Kidney capillary endothelial cell (primary cell): Measurements from ENCODE around the gene SIRT5.
A peak's percentile ranks its signal among the peaks of the same experiment; 100 is the strongest.

Experiments
- DNase-seq: peaks from one replicate; pipeline ENCODE4 v3.0.0-alpha.2; 2018; ENCODE audit warnings: low spot score

Gene SIRT5

DNA sequence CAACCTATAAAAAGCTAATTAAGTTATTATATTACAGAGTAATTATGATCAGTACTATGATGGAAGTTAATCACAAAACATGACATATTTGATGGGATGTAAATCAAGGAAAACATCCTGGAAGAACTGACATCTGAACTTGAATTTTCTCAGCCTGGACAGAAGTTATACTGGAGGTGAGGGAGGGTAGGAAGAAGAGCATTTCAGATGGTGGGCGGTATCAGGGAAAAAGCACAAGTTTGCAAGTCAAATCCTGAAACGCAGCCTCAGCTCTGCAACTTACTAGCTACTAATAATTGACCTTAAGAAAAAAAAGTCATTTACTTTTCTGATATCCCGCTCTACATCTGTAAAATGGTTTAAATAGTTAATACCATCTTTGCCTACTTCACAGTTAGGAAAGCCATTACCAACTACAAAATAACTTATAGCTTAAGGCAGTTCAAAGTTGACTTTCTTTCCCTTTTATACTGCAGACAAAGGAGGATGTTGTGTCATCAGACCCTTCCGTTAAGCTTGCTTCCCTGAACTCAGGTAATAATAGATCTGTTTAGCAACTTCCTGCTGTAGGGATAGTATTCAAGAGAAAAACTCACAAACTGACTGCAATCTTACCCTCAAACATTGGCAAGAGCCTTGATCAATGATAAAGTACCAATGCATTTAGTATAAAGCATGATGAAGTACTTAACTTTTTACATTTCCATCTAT is 61.7 kb downstream of the SIRT5 start:
- DNase-seq = peak; percentile 82

DNA sequence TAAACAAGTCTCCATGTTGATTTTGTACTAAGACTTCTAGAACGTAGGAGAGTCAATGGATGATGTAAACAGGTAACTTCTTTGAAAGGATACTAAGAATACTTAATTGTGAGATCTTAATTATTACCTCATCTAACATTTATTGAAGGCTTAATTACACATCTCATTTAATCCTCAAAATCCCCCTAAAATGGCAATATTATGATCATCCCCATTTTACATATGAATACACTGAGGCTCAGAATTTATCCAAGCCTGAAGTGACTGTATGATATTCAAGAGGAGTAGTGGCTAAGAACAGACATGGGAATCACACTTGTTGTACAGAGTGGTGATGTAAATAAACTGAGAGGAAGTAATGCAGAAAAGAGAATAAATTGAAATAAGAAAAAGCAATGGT is 63.6 kb downstream of the SIRT5 start:
- no peak for DNase-seq

DNA sequence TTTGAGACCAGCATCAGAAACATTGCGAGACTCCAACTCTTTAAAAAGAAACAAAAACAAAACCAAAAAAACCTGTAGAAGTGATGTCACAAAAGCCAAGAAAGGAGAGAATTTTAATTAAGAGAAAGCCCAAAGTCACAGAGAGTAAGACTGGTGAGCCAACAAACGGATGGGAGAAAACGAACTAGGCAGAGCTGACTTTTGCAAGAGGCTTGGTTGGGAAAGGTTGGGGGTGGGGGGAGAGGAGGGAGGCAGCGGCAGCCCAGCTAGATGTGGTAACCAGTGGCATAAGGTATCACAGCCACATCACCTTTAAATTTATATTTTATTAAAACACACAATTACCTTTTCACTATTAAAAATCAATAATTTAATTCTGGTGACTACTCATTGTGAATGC is 64.2 kb downstream of the SIRT5 start:
- no peak for DNase-seq

DNA sequence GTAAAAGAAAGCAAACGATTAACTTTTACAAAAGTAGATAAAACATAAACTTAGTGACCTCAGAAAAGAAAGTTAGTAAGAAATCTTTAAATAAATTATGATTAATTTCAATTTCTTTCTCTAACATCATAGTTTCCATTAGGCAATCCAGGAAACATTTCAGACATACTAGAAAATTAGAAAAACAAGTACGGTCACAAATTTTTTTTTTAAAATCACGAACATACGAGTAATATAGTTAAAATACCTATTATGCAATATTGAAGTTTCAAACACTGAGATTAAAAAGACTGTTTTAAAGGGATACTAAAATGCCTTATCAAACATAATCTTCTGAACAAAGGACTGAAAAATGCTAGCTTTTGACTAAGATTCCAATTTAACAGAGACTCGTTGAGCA is 66.9 kb downstream of the SIRT5 start:
- DNase-seq = no peak

DNA sequence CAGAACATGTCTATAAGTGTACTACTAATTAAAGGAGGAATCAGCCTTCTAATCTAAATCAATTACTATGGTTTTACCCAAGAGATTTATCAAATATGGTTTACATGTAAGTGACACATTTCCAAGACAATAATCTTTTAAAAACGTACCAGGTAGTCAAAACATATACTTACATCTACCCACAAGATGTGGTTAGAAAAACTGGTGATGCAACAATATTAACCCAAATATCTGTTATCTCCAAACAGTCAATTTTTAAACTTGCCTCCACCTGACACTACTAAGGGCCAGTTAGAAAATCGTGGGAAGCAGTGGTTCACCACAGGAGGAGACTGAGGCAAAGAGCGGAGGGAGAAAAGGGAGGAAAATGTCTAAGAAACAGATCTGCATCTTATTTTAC is 68.7 kb downstream of the SIRT5 start:
- no peak for DNase-seq

DNA sequence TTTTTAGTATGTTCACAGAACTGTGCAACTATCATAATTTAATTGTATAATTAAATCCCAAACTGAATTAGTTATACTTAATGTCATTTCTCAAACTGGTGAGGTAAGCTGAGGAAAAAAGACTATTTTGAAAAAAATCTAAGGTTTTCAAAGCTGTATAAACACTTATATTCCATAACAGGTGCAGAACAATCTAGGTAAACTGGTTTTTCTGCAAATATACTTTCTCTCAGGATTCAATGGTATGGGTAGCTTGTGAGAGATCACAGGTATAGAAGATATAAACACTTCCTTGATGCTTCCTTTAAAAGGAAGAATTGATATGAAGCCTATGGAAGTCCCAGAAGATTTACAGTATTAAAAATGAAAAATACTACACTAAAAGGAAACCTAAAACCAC is 74.4 kb downstream of the SIRT5 start:
- DNase-seq = no peak

DNA sequence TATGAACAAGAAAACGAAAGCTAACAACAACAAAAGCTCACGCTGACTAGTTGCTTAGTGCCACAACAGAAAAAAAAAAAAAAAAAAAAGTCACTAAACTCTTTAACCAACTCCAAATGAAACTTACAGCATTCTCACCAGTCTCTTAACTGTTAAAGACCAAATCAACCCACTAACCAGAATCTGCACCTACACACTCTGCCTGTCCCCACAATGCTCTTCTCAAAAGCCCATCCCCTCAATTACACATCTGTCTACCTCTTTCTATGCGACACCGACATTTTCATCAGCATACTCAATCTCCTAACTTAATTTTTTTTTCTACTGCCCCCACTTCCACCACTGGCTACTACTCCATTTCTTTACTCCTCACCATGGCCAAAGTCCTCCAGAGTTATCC is 75.0 kb downstream of the SIRT5 start:
- DNase-seq = no peak

DNA sequence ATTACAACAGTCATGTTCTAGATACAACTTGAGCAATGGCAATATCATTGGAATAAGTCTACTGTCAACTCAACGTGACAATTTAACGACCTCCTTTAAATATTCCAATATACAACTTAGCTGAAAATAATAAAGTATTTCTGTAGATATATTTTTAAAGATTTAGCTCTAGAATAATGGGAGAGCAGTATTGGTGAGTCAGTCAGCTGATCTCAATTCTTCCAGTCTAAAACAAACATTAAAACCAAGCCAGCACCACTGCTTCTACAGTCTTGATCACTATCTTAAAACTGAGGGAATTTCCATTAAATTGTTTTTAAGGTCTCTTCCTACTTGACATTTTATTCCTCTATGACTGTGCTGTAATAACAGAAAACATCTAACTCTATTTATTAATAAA is 78.9 kb downstream of the SIRT5 start:
- DNase-seq = no peak

DNA sequence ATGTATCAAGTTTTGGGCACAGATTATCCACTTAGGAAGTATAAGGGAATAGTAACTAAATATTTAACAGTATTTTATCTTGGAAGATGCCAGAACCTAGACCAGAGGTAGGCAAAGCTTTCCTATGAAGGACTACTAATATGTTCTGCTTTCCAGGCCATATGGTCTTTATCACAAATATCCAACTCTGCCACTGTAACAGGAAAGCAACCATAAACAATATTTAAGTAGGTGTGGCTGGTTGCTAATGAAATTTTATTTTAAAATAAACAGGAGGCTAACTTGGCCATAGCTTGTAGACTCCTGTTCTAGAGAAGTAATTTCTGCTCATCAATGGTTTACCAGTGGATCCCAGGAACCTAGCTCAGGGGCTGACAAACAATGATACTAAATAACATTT is 80.1 kb downstream of the SIRT5 start:
- DNase-seq = no peak

DNA sequence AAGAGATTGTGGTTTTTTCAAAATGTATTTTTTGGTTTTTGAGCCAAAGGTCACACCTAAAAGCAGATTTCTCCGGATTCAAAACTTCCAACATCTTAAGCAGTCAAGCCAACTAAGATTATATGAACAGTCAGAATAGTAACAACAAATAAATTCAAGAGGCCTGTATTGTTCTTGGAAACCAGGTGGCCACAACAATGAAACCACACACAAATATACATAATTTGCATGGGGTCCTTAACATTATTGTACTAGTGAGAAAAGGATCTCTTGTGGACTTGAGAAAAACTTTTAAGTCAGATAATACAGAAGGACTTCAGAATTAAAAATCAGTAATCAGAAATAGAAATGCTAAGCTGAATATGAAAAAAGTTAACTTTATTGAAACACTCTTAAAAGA is 81.3 kb downstream of the SIRT5 start:
- DNase-seq = no peak

DNA sequence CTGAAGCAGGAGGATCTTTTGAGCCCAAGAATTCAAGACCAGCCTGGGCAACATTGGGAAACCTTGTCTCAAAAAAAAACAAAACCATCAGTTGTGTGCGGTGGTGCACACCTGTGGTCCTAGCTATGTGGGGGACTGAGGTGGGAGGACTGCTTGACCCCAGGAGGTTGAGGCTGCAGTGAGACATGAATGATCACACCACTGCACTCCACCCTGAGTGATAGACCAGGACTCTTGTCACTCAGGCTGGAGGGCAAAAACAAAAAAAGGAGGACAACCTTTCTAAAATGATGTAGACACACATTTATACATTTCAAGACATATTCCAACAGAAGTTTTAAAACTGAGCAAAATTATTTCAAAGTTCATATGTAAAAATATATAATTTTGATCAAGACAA is 85.9 kb downstream of the SIRT5 start:
- no peak for DNase-seq

DNA sequence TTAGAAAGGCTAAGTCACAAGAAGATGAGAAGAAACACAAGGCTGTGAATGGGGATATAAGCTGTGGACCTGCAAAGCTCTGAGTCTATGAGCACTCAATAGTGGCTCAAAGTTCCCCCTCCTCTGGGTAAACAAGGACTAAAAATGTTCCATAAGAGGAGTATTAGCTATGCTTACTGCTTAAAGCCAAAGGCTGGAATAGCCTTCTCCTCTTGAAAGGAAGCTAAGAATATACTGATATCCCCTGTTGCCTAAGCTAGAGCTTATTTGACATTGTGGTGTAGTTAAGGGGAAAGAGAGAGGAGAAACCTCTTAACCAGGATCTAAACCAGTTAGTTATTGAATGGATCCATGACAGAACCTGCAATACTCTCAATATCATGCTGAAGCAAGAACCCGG is 86.5 kb downstream of the SIRT5 start:
- DNase-seq = no peak

DNA sequence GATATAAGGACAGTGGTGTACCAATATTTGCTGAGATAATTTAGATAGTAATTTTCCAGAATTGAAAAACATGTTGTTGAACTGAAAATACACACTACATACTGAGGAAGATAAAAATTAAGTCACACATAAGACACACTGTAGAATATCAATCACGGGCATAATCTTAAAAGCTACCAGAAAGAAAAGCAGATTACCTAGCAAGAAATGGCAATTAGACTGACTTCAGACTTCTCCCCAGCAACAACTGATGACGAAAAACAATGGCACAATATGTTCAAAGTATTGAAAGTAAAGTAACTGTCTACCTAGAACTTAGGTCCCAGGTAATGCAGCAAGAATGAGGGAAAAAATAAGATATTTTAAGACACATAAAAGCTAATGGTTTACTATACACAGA is 87.2 kb downstream of the SIRT5 start:
- DNase-seq = no peak

DNA sequence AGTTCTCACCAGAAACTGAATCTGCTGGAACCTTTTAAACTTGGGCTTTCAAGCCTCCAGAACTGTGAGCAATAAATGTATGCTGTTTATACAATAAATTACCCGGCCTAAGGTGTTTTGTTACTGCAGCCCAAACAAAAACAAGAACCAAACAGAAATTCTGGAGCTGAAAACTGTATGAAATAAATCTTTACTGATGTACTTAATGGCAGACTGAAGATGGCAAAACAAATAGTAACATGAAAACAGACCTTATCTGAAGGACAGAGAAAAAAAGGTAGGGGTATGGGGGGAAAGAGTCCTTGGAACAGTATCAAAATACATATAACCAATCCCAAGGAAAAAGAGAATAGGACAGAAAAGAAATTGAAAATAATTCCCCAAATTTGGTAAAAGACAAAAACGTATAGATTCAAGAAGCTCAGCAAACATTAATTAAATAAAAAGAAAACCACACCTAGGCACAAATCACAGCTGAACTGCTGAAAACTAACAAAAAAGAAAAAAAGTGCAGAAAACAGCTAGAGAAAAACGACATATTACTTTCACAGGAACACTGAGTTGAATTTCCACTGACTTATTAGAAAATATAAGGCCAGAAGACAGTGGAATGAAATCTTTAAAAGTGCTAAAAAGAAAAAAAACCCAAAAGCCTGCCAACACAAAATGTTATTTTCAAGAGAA is 88.4 kb downstream of the SIRT5 start:
- no peak for DNase-seq

DNA sequence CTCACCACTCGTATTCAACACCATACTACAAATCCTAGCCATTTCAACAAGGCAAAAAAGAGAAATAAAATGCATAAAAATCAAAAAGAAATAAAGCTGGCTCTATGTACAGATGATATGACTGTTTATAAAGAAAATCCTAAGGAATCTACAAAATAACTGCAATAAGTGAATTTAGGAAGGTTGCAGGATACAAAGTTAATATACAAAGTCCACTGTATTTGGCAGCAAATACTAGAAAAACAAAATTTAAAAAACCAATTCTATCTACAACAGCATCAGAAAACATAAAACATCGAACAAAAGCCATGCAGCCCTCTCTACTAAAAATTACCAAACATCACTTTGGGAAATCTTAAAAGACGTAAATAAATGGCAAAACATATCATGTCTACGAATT is 89.6 kb downstream of the SIRT5 start:
- DNase-seq = no peak
